RWPE1 (cell line): ENCODE measurements around the gene ATG12.
A peak's percentile ranks its signal among the peaks of the same experiment; 100 is the strongest.
"Not testable (repeated sequence)": the region's sequence is repeated elsewhere in the genome, so short reads cannot be mapped to it uniquely, and the experiment has no call there.

Source experiments
- CTCF ChIA-PET: fragments of 350-600 bp; sonication (Branson Sonifier 250); formaldehyde crosslinking; extraction: SDS; loops from one replicate; lab custom pipeline; 2021; lab: Yijun Ruan, JAX
- POLR2A ChIA-PET: fragments of 400-600 bp; formaldehyde crosslinking; extraction: SDS; loops from one replicate; lab custom pipeline; 2020; ENCODE audit warnings: antibody characterized with exemption; ENCODE audit not compliant: low non-redundant PET; lab: Yijun Ruan, JAX
- DNase-seq: peaks from one replicate; pipeline ENCODE4 v3.0.0; 2012; ENCODE audit warnings: low spot score
- H3K27ac ChIP-seq: fragments of 450-650 bp; 2 replicates; pipeline ENCODE4 v1.5.1; 2017
- TF ChIP-seq, protein P1 (sequence below): fragments of 450-650 bp; conservative IDR thresholded peaks from 2 replicates; pipeline ENCODE4 v1.5.1; 2017; ENCODE audit warnings: low read depth, mild to moderate bottlenecking

Gene ATG12

DNA sequence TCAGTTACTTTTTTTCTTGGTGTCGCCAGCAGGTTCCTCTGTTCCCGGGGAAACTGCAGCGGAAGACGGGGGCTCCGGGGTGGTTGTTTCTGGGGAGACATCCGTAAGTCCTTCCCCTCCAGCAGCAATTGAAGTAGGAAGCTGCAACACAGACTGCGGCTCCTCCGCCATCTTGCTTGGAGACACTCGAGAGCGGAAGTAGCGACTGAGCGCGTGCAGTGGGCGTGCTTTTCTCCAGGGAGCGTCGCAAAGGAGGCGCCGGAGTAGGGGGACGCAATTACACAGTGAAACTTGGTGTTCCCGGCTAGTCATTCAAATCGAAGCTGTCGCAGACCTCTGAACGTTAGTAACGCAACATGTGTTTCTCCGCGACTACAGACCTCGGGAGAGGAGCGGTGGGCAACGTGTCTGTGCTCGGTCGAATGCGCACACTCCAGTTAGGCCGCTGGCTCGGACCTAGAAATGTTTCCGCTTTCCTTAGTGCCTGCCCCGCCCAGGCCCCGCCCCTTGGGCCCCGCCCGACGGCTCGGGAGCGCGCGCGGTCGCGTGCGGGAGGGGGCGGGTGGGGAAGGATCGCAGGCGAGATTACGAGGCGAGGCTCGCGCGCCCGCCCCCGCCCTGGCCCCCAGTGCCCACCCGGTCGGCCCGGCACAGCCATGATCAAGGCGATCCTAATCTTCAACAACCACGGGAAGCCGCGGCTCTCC, at the start of gene ATG12, which contains the start of gene AP3S1:
TSS of gene ATG12 (minus strand) at position 184 of the 707 bp plus-strand sequence. CDS start at position 171, 13 bp downstream.
TSS of gene AP3S1 (plus strand) at position 554 of the 707 bp plus-strand sequence. CDS start at position 657, 103 bp downstream.
- DNase-seq, result peak; percentile 94
- peak within 1 kb of the TSS; percentile 95 for H3K27ac ChIP-seq
- POLR2A ChIA-PET, result no interaction called here
- TF ChIP-seq, protein P1, sequence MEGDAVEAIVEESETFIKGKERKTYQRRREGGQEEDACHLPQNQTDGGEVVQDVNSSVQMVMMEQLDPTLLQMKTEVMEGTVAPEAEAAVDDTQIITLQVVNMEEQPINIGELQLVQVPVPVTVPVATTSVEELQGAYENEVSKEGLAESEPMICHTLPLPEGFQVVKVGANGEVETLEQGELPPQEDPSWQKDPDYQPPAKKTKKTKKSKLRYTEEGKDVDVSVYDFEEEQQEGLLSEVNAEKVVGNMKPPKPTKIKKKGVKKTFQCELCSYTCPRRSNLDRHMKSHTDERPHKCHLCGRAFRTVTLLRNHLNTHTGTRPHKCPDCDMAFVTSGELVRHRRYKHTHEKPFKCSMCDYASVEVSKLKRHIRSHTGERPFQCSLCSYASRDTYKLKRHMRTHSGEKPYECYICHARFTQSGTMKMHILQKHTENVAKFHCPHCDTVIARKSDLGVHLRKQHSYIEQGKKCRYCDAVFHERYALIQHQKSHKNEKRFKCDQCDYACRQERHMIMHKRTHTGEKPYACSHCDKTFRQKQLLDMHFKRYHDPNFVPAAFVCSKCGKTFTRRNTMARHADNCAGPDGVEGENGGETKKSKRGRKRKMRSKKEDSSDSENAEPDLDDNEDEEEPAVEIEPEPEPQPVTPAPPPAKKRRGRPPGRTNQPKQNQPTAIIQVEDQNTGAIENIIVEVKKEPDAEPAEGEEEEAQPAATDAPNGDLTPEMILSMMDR, result no peak
- CTCF ChIA-PET, result interaction anchor here (0.6 kb wide), 1 partner anchor 183 kb away, joined by 3 read pairs; no protein-coding TSS in a partner anchor

GRCh38 chr5:115888027-115888426, 46.7 kb upstream of the ATG12 start:
- ChIA-PET POLR2A (no interaction called here), CTCF (interaction anchor here (0.6 to 1.4 kb wide), 8 partner anchors 10 to 481 kb away, joined by 3 to 7 read pairs (median 4); no protein-coding TSS in a partner anchor)
- DNase-seq, result no peak
- H3K27ac ChIP-seq, result no peak overlapping the region
- TF ChIP-seq, protein P1, result no peak; the same call in 1 of the 2 replicates

- CTCF ChIA-PET, H3K27ac ChIP-seq, DNase-seq, POLR2A ChIA-PET: not testable (repeated sequence)
These were observed 43.8 kb upstream of the ATG12 start for GRCh38 chr5:115885208-115885607.

- H3K27ac ChIP-seq, result no peak overlapping the region
- TF ChIP-seq, protein P1, result no peak
- POLR2A ChIA-PET, result no interaction called here
- no peak for DNase-seq
- CTCF ChIA-PET, result no interaction called here
These were observed 43.3 kb upstream of the ATG12 start for GRCh38 chr5:115884704-115885103.

DNA sequence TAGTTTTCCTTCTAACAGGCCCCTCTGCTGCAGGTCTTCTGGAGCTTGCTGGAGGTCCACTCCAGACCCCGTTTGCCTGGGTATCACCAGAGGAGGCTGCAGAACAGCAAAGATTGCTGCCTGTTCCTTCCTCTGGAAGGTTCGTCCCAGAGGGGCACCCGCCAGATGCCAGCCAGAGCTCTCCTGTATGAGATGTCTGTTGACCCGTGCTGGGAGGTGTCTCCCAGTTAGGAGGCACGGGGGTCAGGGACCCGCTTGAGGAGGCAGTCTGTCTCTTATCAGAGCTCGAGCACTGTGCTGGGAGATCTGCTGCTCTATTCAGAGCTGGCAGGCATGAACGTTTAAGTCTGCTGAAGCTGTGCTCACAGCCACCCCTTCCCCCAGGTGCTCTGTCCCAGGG, 41.1 kb upstream of the ATG12 start:
- H3K27ac ChIP-seq, DNase-seq, POLR2A ChIA-PET: not testable (repeated sequence)
- CTCF ChIA-PET, result interaction anchor here (0.7 kb wide), 1 partner anchor 114 kb away, joined by 3 read pairs; no protein-coding TSS in a partner anchor

GRCh38 chr5:115877342-115877741, 36.0 kb upstream of the ATG12 start:
- H3K27ac ChIP-seq, DNase-seq, POLR2A ChIA-PET: not testable (repeated sequence)
- CTCF ChIA-PET, result interaction anchor here (0.6 kb wide), 1 partner anchor 24 kb away, joined by 6 read pairs; no protein-coding TSS in a partner anchor

DNA sequence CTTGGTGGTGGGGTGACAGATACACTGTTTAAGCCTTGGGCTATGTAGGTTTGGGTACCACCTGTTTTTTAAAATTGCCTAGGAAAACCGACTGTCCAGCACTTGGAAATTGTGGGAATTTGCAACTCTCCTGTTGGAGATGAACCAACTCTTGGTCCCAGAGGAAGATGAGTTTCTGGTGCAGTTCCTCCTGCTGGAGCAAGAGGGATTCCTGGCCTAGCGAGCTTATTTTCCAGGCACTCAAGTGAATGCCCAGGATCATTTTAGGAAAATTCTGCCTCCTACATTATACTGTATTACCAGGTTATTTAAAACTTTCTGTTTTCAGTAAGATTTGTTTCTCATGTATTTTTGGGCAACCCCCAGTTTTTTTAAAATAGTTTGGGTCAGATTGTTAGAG, 34.1 kb upstream of the ATG12 start:
- ChIA-PET POLR2A (no interaction called here), CTCF (no interaction called here)
- TF ChIP-seq, protein P1, result no peak
- no peak for DNase-seq
- H3K27ac ChIP-seq, result no peak overlapping the region

GRCh38 chr5:115873392-115873791, 32.0 kb upstream of the ATG12 start:
- ChIA-PET CTCF (interaction anchor here (0.8 kb wide), 1 partner anchor 43 kb away, joined by 3 read pairs; no protein-coding TSS in a partner anchor), POLR2A (no interaction called here)
- TF ChIP-seq, protein P1, result no peak
- DNase-seq, result no peak
- no peak overlapping the region for H3K27ac ChIP-seq
